ENCODE measurements around the gene RNF224. TPM values are rescaled to one million over a fixed set of nuclear protein-coding genes. Genes with fewer than 3 reads are reported as not detected.

Gene RNF224
- total and polyA plus RNA-seq, 4 donors: 0.06 to 2.2 (median 1.3) TPM; not detected in 1

GRCh38 chr9:137218754-137219271 lies 8.5 kb upstream of the RNF224 start:
- no peak for DNase-seq (ENCODE audit: low read depth in 4 of 6, low spot score in 6 of 6)
- peaks cover 72% of the 10 kb centered on the region for H3K36me3 ChIP-seq (ENCODE audit: control insufficient read depth, insufficient read depth, low read length)
- WGBS (ENCODE audit: insufficient coverage): 87% methylated on average over 12 of the region's 12 CpGs
- peaks cover 29% of the 10 kb centered on the region for H3K4me1 ChIP-seq (ENCODE audit: control insufficient read depth, insufficient read depth, low read length)
- H3K4me3 ChIP-seq (ENCODE audit: low read depth, low read length): no peak overlapping the region
- no peak overlapping the region for H3K27ac ChIP-seq (ENCODE audit: low read depth, low read length)
- no peaks in the 10 kb centered on the region for H3K27me3 ChIP-seq (ENCODE audit: control insufficient read depth, insufficient read depth, low read length)
- no peaks in the 10 kb centered on the region for H3K9me3 ChIP-seq (ENCODE audit: control insufficient read depth, insufficient read depth, low read length)

- Histone ChIP-seq H3K4me3 (ENCODE audit: low read depth, low read length) (no peak overlapping the region), H3K36me3 (ENCODE audit: control insufficient read depth, insufficient read depth, low read length) (peaks cover 61% of the 10 kb centered on the region), H3K9me3 (ENCODE audit: control insufficient read depth, insufficient read depth, low read length) (no peaks in the 10 kb centered on the region), H3K27ac (ENCODE audit: low read depth, low read length) (no peak overlapping the region), H3K4me1 (ENCODE audit: control insufficient read depth, insufficient read depth, low read length) (peaks cover 34% of the 10 kb centered on the region), H3K27me3 (ENCODE audit: control insufficient read depth, insufficient read depth, low read length) (no peaks in the 10 kb centered on the region)
- DNase-seq (ENCODE audit: low read depth in 4 of 6, low spot score in 6 of 6): no peak
- 94% methylated on average over 10 of the region's 10 CpGs for WGBS (ENCODE audit: insufficient coverage)
These were observed 7.5 kb upstream of the RNF224 start for GRCh38 chr9:137219757-137220316.

- no peaks in the 10 kb centered on the region for H3K27me3 ChIP-seq (ENCODE audit: control insufficient read depth, insufficient read depth, low read length)
- H3K9me3 ChIP-seq (ENCODE audit: control insufficient read depth, insufficient read depth, low read length): no peaks in the 10 kb centered on the region
- DNase-seq (ENCODE audit: low read depth in 4 of 6, low spot score in 6 of 6): no peak
- H3K4me1 ChIP-seq (ENCODE audit: control insufficient read depth, insufficient read depth, low read length): peaks cover 36% of the 10 kb centered on the region
- H3K36me3 ChIP-seq (ENCODE audit: control insufficient read depth, insufficient read depth, low read length): peaks cover 55% of the 10 kb centered on the region
- no peak overlapping the region for H3K27ac ChIP-seq (ENCODE audit: low read depth, low read length)
- WGBS (ENCODE audit: insufficient coverage): 88% methylated on average over 51 of the region's 52 CpGs
- no peak overlapping the region for H3K4me3 ChIP-seq (ENCODE audit: low read depth, low read length)
These were observed 6.8 kb upstream of the RNF224 start for GRCh38 chr9:137220317-137221094.

GRCh38 chr9:137221095-137221505 lies 6.2 kb upstream of the RNF224 start:
- no CpG with 5 or more reads among the region's 14 CpGs for WGBS (ENCODE audit: insufficient coverage)

GRCh38 chr9:137221506-137222111 lies 5.7 kb upstream of the RNF224 start:
- peaks cover 36% of the 10 kb centered on the region for H3K4me1 ChIP-seq (ENCODE audit: control insufficient read depth, insufficient read depth, low read length)
- H3K27ac ChIP-seq (ENCODE audit: low read depth, low read length): no peak overlapping the region
- H3K9me3 ChIP-seq (ENCODE audit: control insufficient read depth, insufficient read depth, low read length): no peaks in the 10 kb centered on the region
- DNase-seq (ENCODE audit: low read depth in 4 of 6, low spot score in 6 of 6): peak in 2 of 6 donors; percentile 30 to 37
- peaks cover 44% of the 10 kb centered on the region for H3K36me3 ChIP-seq (ENCODE audit: control insufficient read depth, insufficient read depth, low read length)
- H3K4me3 ChIP-seq (ENCODE audit: low read depth, low read length): peak overlapping the region; percentile 24
- WGBS (ENCODE audit: insufficient coverage): 3% methylated on average over 61 of the region's 61 CpGs
- no peaks in the 10 kb centered on the region for H3K27me3 ChIP-seq (ENCODE audit: control insufficient read depth, insufficient read depth, low read length)

More at GRCh38 chr9:137221095-137221505, 6.2 kb upstream of the RNF224 start:
- H3K4me1 ChIP-seq (ENCODE audit: control insufficient read depth, insufficient read depth, low read length): peaks cover 36% of the 10 kb centered on the region
- H3K9me3 ChIP-seq (ENCODE audit: control insufficient read depth, insufficient read depth, low read length): no peaks in the 10 kb centered on the region
- H3K27ac ChIP-seq (ENCODE audit: low read depth, low read length): no peak overlapping the region
- no peak for DNase-seq (ENCODE audit: low read depth in 4 of 6, low spot score in 6 of 6)
- no peaks in the 10 kb centered on the region for H3K27me3 ChIP-seq (ENCODE audit: control insufficient read depth, insufficient read depth, low read length)
- no peak overlapping the region for H3K4me3 ChIP-seq (ENCODE audit: low read depth, low read length)
- peaks cover 49% of the 10 kb centered on the region for H3K36me3 ChIP-seq (ENCODE audit: control insufficient read depth, insufficient read depth, low read length)

GRCh38 chr9:137222190-137223077 lies 4.9 kb upstream of the RNF224 start, which contains the start of gene RNF208:
TSS of gene RNF208 (minus strand) at chr9:137222240. CDS start at chr9:137221212, 1,028 bp downstream.
- DNase-seq (ENCODE audit: low read depth in 4 of 6, low spot score in 6 of 6): peak in 2 of 6 donors; percentile 70
- peak within 1 kb of the TSS; percentile 75 for H3K27ac ChIP-seq (ENCODE audit: low read depth, low read length)
- 3% methylated on average over 86 of the region's 88 CpGs for WGBS (ENCODE audit: insufficient coverage)

GRCh38 chr9:137223078-137223970 lies 4.0 kb upstream of the RNF224 start:
- peak overlapping the region; percentile 75 for H3K27ac ChIP-seq (ENCODE audit: low read depth, low read length)
- peak; percentile 88 to 100 (median 96) for DNase-seq (ENCODE audit: low read depth in 4 of 6, low spot score in 6 of 6)
- H3K4me1 ChIP-seq (ENCODE audit: control insufficient read depth, insufficient read depth, low read length): peaks cover 43% of the 10 kb centered on the region
- H3K9me3 ChIP-seq (ENCODE audit: control insufficient read depth, insufficient read depth, low read length): no peaks in the 10 kb centered on the region
- H3K27me3 ChIP-seq (ENCODE audit: control insufficient read depth, insufficient read depth, low read length): no peaks in the 10 kb centered on the region
- H3K36me3 ChIP-seq (ENCODE audit: control insufficient read depth, insufficient read depth, low read length): peaks cover 27% of the 10 kb centered on the region
- WGBS (ENCODE audit: insufficient coverage): under 1% methylated on average over 63 of the region's 63 CpGs
- peak overlapping the region; percentile 60 for H3K4me3 ChIP-seq (ENCODE audit: low read depth, low read length)

More at GRCh38 chr9:137222190-137223077, 4.9 kb upstream of the RNF224 start, which contains the start of gene RNF208:
- Histone ChIP-seq H3K4me1 (ENCODE audit: control insufficient read depth, insufficient read depth, low read length) (peaks cover 40% of the 10 kb centered on the region), H3K9me3 (ENCODE audit: control insufficient read depth, insufficient read depth, low read length) (no peaks in the 10 kb centered on the region), H3K36me3 (ENCODE audit: control insufficient read depth, insufficient read depth, low read length) (peaks cover 35% of the 10 kb centered on the region), H3K4me3 (ENCODE audit: low read depth, low read length) (peak within 1 kb of the TSS; percentile 60), H3K27me3 (ENCODE audit: control insufficient read depth, insufficient read depth, low read length) (no peaks in the 10 kb centered on the region)

- Histone ChIP-seq H3K27ac (ENCODE audit: low read depth, low read length) (no peak within 1 kb of the TSS), H3K36me3 (ENCODE audit: control insufficient read depth, insufficient read depth, low read length) (peaks cover 9% of the 10 kb centered on the region), H3K9me3 (ENCODE audit: control insufficient read depth, insufficient read depth, low read length) (no peaks in the 10 kb centered on the region), H3K4me3 (ENCODE audit: low read depth, low read length) (peak within 1 kb of the TSS; percentile 60), H3K4me1 (ENCODE audit: control insufficient read depth, insufficient read depth, low read length) (peaks cover 38% of the 10 kb centered on the region), H3K27me3 (ENCODE audit: control insufficient read depth, insufficient read depth, low read length) (no peaks in the 10 kb centered on the region)
- no peak for DNase-seq (ENCODE audit: low read depth in 4 of 6, low spot score in 6 of 6)
- 53% methylated on average over 18 of the region's 23 CpGs for WGBS (ENCODE audit: insufficient coverage)
These were observed 2.2 kb upstream of the RNF224 start, which contains the start of gene CYSRT1 for GRCh38 chr9:137224830-137225694. TSS of gene CYSRT1 (plus strand) at chr9:137225174. CDS start at chr9:137225622, 448 bp downstream.

Measured in spinal cord (tissue), 10 donors.